Measurements from ENCODE around the gene ZFYVE26.

Gene ZFYVE26

DNA sequence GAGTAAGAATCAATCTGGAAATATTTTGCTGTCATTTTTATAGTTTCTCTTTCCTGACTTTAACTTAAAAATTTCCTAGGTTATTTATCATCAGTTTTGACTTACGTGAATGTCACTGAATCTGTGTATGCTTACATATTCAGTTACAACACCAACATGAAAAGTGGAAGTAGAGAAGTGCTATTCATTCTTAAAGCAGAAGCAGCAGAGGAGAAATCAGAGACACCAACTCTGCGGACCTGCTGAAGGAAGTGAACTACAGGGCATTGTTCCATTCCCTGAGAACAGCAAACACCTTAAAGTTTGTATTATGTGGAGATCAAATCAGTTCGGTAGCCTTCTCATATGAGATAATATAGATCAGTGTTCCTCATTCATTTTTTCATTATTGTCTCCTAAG, 37.3 kb upstream of the ZFYVE26 start:
- Histone ChIP-seq H3K27ac (no peak overlapping the region), H3K36me3 (replicated peaks) (no peaks in the 10 kb centered on the region), H3K27me3 (replicated peaks) (no peaks in the 10 kb centered on the region), H3K4me3 (ENCODE audit: low read depth, low read length) (no peak overlapping the region)
- DNase-seq, result no peak
- in situ Hi-C loops (cut with HindIII; ENCODE audit: low pct_ligation_motif_present, low sequenced_read_pairs), result no loop called here
- TF ChIP-seq, protein P1, sequence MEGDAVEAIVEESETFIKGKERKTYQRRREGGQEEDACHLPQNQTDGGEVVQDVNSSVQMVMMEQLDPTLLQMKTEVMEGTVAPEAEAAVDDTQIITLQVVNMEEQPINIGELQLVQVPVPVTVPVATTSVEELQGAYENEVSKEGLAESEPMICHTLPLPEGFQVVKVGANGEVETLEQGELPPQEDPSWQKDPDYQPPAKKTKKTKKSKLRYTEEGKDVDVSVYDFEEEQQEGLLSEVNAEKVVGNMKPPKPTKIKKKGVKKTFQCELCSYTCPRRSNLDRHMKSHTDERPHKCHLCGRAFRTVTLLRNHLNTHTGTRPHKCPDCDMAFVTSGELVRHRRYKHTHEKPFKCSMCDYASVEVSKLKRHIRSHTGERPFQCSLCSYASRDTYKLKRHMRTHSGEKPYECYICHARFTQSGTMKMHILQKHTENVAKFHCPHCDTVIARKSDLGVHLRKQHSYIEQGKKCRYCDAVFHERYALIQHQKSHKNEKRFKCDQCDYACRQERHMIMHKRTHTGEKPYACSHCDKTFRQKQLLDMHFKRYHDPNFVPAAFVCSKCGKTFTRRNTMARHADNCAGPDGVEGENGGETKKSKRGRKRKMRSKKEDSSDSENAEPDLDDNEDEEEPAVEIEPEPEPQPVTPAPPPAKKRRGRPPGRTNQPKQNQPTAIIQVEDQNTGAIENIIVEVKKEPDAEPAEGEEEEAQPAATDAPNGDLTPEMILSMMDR (IDR thresholded peaks at IDR 0.05; ENCODE audit: low read depth, low read length, missing control alignments), result no peak

DNA sequence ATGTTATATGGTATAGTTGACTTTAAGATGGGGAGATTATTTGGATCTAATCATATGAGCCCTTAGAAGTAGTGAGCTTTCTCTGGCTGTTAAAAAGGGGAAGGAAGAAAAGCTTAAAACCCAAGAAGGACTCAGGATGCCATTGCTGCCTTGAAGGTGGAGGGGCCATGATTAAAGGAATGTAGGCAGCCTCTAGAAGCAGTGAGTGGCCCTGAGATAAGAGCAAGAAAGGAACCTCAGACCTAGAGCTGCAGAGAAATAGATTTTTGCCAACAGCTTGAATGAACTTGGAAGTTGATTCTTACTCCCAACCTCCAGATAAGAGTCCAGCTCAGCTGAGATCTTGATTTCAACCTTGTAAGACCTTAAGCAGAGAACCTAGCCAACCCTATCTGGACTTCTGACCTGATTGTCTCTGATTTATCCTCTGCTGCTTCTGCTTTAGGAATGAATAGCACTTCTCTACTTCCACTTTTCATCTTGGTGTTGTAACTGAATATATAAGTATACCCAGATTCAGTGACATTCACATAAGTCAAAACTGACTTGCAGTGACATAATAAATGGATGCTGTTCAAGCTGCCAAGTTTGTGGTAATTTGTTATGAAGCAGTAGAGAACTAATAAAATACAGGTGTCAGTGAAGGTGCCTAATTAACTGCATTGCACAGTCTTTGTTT, 36.7 kb upstream of the ZFYVE26 start:
- Histone ChIP-seq H3K36me3 (replicated peaks) (no peaks in the 10 kb centered on the region), H3K4me3 (ENCODE audit: low read depth, low read length) (no peak overlapping the region), H3K27ac (no peak overlapping the region), H3K27me3 (replicated peaks) (no peaks in the 10 kb centered on the region)
- TF ChIP-seq, protein P1 (IDR thresholded peaks at IDR 0.05; ENCODE audit: low read depth, low read length, missing control alignments), result no peak
- DNase-seq, result no peak
- in situ Hi-C loops (cut with HindIII; ENCODE audit: low pct_ligation_motif_present, low sequenced_read_pairs), result no loop called here

DNA sequence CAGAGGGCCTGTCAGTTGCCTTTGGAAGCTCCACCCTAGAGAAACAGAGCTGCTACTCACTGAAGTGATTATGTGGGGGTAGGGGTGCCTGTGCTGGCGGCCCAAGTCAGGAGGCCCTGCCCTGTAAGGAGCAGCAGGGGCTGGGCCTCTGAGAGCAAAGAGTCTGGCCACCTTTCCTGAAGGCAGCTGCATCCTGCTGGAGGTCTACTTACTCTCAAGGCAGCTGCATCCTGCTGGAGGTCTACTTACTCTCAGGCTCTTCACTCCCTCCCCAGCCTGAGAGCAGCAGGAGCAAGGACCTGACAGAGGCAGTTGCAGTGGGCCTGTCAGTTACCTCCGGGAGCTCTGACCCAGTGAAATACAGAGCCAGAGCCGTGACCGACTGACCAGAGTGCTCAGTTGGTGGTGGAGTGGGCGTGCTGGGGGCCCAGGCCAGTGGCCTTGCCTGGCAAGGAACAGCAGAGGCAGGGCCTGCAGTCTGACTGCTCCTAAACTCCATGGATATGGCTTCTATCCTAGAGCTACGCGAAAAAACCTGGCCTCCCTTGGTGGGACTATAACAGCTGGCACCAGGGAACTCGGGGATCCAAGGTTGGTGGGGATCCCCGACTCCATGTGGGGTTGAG, 35.5 kb upstream of the ZFYVE26 start:
- no peak for DNase-seq
- in situ Hi-C loops (cut with HindIII; ENCODE audit: low pct_ligation_motif_present, low sequenced_read_pairs), result no loop called here
- Histone ChIP-seq H3K27me3 (replicated peaks) (no peaks in the 10 kb centered on the region), H3K4me3 (ENCODE audit: low read depth, low read length) (no peak overlapping the region), H3K27ac (no peak overlapping the region), H3K36me3 (replicated peaks) (no peaks in the 10 kb centered on the region)
- TF ChIP-seq, protein P1 (IDR thresholded peaks at IDR 0.05; ENCODE audit: low read depth, low read length, missing control alignments), result no peak

DNA sequence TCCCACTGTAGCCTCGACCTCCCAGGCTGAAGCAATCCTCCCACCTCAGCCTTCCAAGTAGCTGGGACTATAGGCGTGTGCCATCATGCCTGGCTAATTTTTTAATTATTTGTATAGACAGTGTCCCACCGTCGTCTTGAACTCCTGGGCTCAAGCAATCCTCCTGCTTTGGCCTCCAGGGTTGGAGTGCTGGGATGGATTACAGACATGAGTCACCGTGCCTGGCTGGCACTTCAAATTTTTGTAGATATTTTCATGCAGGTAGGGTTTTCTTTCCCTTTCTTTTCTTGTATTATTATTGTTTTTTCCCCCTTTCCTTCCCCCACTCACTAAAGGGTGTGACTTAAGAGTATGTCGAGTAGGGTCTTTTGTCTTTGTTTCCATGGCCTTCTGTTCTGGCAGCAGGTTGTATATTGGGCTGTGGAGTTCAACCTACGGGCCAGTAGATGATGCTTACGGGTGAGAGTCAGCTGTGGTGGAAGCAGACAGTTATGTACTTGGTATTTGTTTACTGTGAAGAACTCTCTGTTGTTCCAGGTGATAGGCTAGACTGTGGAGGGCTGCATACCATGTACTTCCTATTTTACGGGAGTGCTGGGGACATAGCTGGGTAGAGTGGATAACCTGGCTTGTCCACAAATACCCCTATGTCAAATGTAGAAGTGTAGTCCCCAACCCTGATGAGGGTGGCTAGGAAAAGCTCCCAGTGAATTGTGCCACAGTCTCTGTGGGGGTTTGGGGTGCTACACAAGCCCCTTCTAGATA, 33.9 kb upstream of the ZFYVE26 start:
- no peak for DNase-seq
- H3K27ac ChIP-seq, result no peak overlapping the region
- no peaks in the 10 kb centered on the region for H3K36me3 ChIP-seq (replicated peaks)
- H3K27me3 ChIP-seq (replicated peaks), result no peaks in the 10 kb centered on the region
- in situ Hi-C loops (cut with HindIII; ENCODE audit: low pct_ligation_motif_present, low sequenced_read_pairs), result no loop called here
- no peak overlapping the region for H3K4me3 ChIP-seq (ENCODE audit: low read depth, low read length)
- TF ChIP-seq, protein P1 (IDR thresholded peaks at IDR 0.05; ENCODE audit: low read depth, low read length, missing control alignments), result no peak

DNA sequence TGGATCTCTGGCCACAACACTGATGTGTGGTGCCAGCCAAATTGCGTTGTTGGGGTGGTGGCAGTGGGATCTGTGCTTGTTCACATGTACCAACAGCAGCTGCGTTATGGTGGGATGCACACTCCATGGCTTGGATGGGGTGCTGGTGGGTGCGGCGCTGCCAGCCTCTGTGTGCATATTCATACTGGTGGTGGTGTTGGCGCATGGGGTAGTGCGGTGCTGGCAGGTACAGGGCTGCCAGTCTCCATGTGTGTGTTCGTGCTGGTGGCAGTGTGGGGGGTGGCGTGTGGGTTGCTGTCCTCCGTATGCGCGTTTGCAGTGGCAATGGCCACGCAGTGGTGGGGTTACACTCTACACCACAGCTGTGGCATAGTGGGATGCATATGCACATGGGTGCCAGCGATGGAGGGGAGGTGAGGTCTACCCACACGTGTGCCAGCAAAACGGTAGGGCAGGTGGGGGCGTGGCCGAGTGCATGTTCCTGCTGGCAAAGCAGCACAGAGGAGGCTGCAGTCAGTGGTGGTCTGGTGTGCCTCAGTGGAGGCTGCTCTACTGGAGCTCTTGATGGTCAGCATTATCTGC, 29.7 kb upstream of the ZFYVE26 start:
- in situ Hi-C loops (cut with HindIII; ENCODE audit: low pct_ligation_motif_present, low sequenced_read_pairs), result no loop called here
- Histone ChIP-seq H3K36me3 (replicated peaks) (no peaks in the 10 kb centered on the region), H3K27me3 (replicated peaks) (no peaks in the 10 kb centered on the region), H3K27ac (no peak overlapping the region), H3K4me3 (ENCODE audit: low read depth, low read length) (no peak overlapping the region)
- DNase-seq, result no peak
- TF ChIP-seq, protein P1 (IDR thresholded peaks at IDR 0.05; ENCODE audit: low read depth, low read length, missing control alignments), result no peak
